ENCODE results near the gene DNAJC5.

DNAJC5 gene

GRCh38 chr20:63944078-63944941, 49.4 kb downstream of the DNAJC5 start:
- Histone ChIP-seq H3K9me3 (ENCODE audit: control insufficient read depth, insufficient read depth, low read depth, low read length) (no peaks in the 10 kb centered on the region), H3K36me3 (ENCODE audit: control insufficient read depth, insufficient read depth, low read length) (peaks cover 35% of the 10 kb centered on the region), H3K4me3 (ENCODE audit: low read depth, low read length) (no peak overlapping the region), H3K27ac (ENCODE audit: low read depth, low read length) (no peak overlapping the region), H3K4me1 (ENCODE audit: control insufficient read depth, insufficient read depth, low read length) (peaks cover 26% of the 10 kb centered on the region), H3K9ac (ENCODE audit: low read length) (no peak overlapping the region), H3K27me3 (ENCODE audit: control insufficient read depth, insufficient read depth, low read length) (no peaks in the 10 kb centered on the region)

- H3K36me3 ChIP-seq (ENCODE audit: control insufficient read depth, insufficient read depth, low read length), result peaks cover 33% of the 10 kb centered on the region
- no peaks in the 10 kb centered on the region for H3K9me3 ChIP-seq (ENCODE audit: control insufficient read depth, insufficient read depth, low read depth, low read length)
- no peak overlapping the region for H3K27ac ChIP-seq (ENCODE audit: low read depth, low read length)
- no peaks in the 10 kb centered on the region for H3K27me3 ChIP-seq (ENCODE audit: control insufficient read depth, insufficient read depth, low read length)
- H3K4me1 ChIP-seq (ENCODE audit: control insufficient read depth, insufficient read depth, low read length), result peaks cover 32% of the 10 kb centered on the region
- no peak overlapping the region for H3K9ac ChIP-seq (ENCODE audit: low read length)
- H3K4me3 ChIP-seq (ENCODE audit: low read depth, low read length), result no peak overlapping the region
Measured at GRCh38 chr20:63945031-63945658, 50.2 kb downstream of the DNAJC5 start.

GRCh38 chr20:63945921-63946920, 51.3 kb downstream of the DNAJC5 start:
- no peak overlapping the region for H3K4me3 ChIP-seq (ENCODE audit: low read depth, low read length)
- peaks cover 32% of the 10 kb centered on the region for H3K36me3 ChIP-seq (ENCODE audit: control insufficient read depth, insufficient read depth, low read length)
- peaks cover 29% of the 10 kb centered on the region for H3K4me1 ChIP-seq (ENCODE audit: control insufficient read depth, insufficient read depth, low read length)
- H3K27ac ChIP-seq (ENCODE audit: low read depth, low read length), result no peak overlapping the region
- H3K27me3 ChIP-seq (ENCODE audit: control insufficient read depth, insufficient read depth, low read length), result no peaks in the 10 kb centered on the region
- no peaks in the 10 kb centered on the region for H3K9me3 ChIP-seq (ENCODE audit: control insufficient read depth, insufficient read depth, low read depth, low read length)
- H3K9ac ChIP-seq (ENCODE audit: low read length), result no peak overlapping the region

GRCh38 chr20:63946986-63947637, 52.2 kb downstream of the DNAJC5 start:
- Histone ChIP-seq H3K9ac (ENCODE audit: low read length) (no peak overlapping the region), H3K4me1 (ENCODE audit: control insufficient read depth, insufficient read depth, low read length) (peaks cover 33% of the 10 kb centered on the region), H3K27me3 (ENCODE audit: control insufficient read depth, insufficient read depth, low read length) (no peaks in the 10 kb centered on the region), H3K9me3 (ENCODE audit: control insufficient read depth, insufficient read depth, low read depth, low read length) (no peaks in the 10 kb centered on the region), H3K27ac (ENCODE audit: low read depth, low read length) (no peak overlapping the region), H3K4me3 (ENCODE audit: low read depth, low read length) (no peak overlapping the region), H3K36me3 (ENCODE audit: control insufficient read depth, insufficient read depth, low read length) (peaks cover 32% of the 10 kb centered on the region)

GRCh38 chr20:63947638-63948456, 52.9 kb downstream of the DNAJC5 start:
- Histone ChIP-seq H3K27me3 (ENCODE audit: control insufficient read depth, insufficient read depth, low read length) (no peaks in the 10 kb centered on the region), H3K27ac (ENCODE audit: low read depth, low read length) (no peak overlapping the region), H3K4me1 (ENCODE audit: control insufficient read depth, insufficient read depth, low read length) (peaks cover 28% of the 10 kb centered on the region), H3K9ac (ENCODE audit: low read length) (no peak overlapping the region), H3K36me3 (ENCODE audit: control insufficient read depth, insufficient read depth, low read length) (peaks cover 30% of the 10 kb centered on the region), H3K4me3 (ENCODE audit: low read depth, low read length) (no peak overlapping the region), H3K9me3 (ENCODE audit: control insufficient read depth, insufficient read depth, low read depth, low read length) (no peaks in the 10 kb centered on the region)

- Histone ChIP-seq H3K9me3 (ENCODE audit: control insufficient read depth, insufficient read depth, low read depth, low read length) (no peaks in the 10 kb centered on the region), H3K27me3 (ENCODE audit: control insufficient read depth, insufficient read depth, low read length) (no peaks in the 10 kb centered on the region), H3K27ac (ENCODE audit: low read depth, low read length) (no peak overlapping the region), H3K4me1 (ENCODE audit: control insufficient read depth, insufficient read depth, low read length) (peaks cover 32% of the 10 kb centered on the region), H3K9ac (ENCODE audit: low read length) (no peak overlapping the region), H3K36me3 (ENCODE audit: control insufficient read depth, insufficient read depth, low read length) (peaks cover 6% of the 10 kb centered on the region; the same call in 1 of the 2 replicates), H3K4me3 (ENCODE audit: low read depth, low read length) (no peak overlapping the region)
Measured at GRCh38 chr20:63950701-63951397, 55.9 kb downstream of the DNAJC5 start.

- Histone ChIP-seq H3K4me1 (ENCODE audit: control insufficient read depth, insufficient read depth, low read length) (peaks cover 32% of the 10 kb centered on the region), H3K27ac (ENCODE audit: low read depth, low read length) (no peak overlapping the region)
Measured at GRCh38 chr20:63951398-63952209, 56.7 kb downstream of the DNAJC5 start.

GRCh38 chr20:63952210-63952535, 57.2 kb downstream of the DNAJC5 start:
- H3K9ac ChIP-seq (ENCODE audit: low read length), result no peak overlapping the region
- H3K4me1 ChIP-seq (ENCODE audit: control insufficient read depth, insufficient read depth, low read length), result peaks cover 32% of the 10 kb centered on the region
- H3K36me3 ChIP-seq (ENCODE audit: control insufficient read depth, insufficient read depth, low read length), result 0 out of 2 replicates have a peak, but pooled peaks cover 3% of the 10 kb centered on the region
- H3K27me3 ChIP-seq (ENCODE audit: control insufficient read depth, insufficient read depth, low read length), result no peaks in the 10 kb centered on the region
- no peak overlapping the region for H3K4me3 ChIP-seq (ENCODE audit: low read depth, low read length)
- H3K9me3 ChIP-seq (ENCODE audit: control insufficient read depth, insufficient read depth, low read depth, low read length), result no peaks in the 10 kb centered on the region
- H3K27ac ChIP-seq (ENCODE audit: low read depth, low read length), result no peak overlapping the region

More at GRCh38 chr20:63951398-63952209, 56.7 kb downstream of the DNAJC5 start:
- Histone ChIP-seq H3K9me3 (ENCODE audit: control insufficient read depth, insufficient read depth, low read depth, low read length) (no peaks in the 10 kb centered on the region), H3K27me3 (ENCODE audit: control insufficient read depth, insufficient read depth, low read length) (no peaks in the 10 kb centered on the region), H3K9ac (ENCODE audit: low read length) (no peak overlapping the region), H3K36me3 (ENCODE audit: control insufficient read depth, insufficient read depth, low read length) (0 out of 2 replicates have a peak, but pooled peaks cover 3% of the 10 kb centered on the region), H3K4me3 (ENCODE audit: low read depth, low read length) (no peak overlapping the region)

GRCh38 chr20:63952769-63953168, 57.8 kb downstream of the DNAJC5 start:
- H3K4me1 ChIP-seq (ENCODE audit: control insufficient read depth, insufficient read depth, low read length), result peaks cover 32% of the 10 kb centered on the region
- H3K27ac ChIP-seq (ENCODE audit: low read depth, low read length), result no peak overlapping the region
- H3K4me3 ChIP-seq (ENCODE audit: low read depth, low read length), result no peak overlapping the region
- H3K36me3 ChIP-seq (ENCODE audit: control insufficient read depth, insufficient read depth, low read length), result 0 out of 2 replicates have a peak, but pooled peaks cover 3% of the 10 kb centered on the region
- no peaks in the 10 kb centered on the region for H3K27me3 ChIP-seq (ENCODE audit: control insufficient read depth, insufficient read depth, low read length)
- H3K9me3 ChIP-seq (ENCODE audit: control insufficient read depth, insufficient read depth, low read depth, low read length), result no peaks in the 10 kb centered on the region
- H3K9ac ChIP-seq (ENCODE audit: low read length), result no peak overlapping the region

Measured in HUES6 (cell line).